Activated T-helper 1 cell treated with anti-CD3 and anti-CD28 coated beads, Interleukin-12 subunit alpha, Interleukin-12 subunit beta, Interleukin-2, Interleukin-4 antibody, amounts not matched to agents 30 ng/mL and 10 ng/mL and 1 ng/mL, durations not matched to agents 14 hours and 24 hours and 36 hours (primary cell): ENCODE data around the gene FCGR1A. TPM values are rescaled to one million over a fixed set of nuclear protein-coding genes. Genes with fewer than 3 reads are reported as not detected.
A peak's percentile ranks its signal among the peaks of the same experiment; 100 is the strongest.
"Not testable (repeated sequence)": the region's sequence is repeated elsewhere in the genome, so short reads cannot be mapped to it uniquely, and the experiment has no call there.

Experiments used
- DNase-seq: peaks from one replicate; pipeline ENCODE4 v3.0.0; 2021; ENCODE audit warnings: low spot score
- H3K27ac Mint-ChIP-seq: one replicate; pipeline ENCODE4 v1.8.0; 2021; ENCODE audit warnings: mild to moderate bottlenecking, mixed read lengths
- H3K27me3 Mint-ChIP-seq: one replicate; pipeline ENCODE4 v1.8.0; 2022; ENCODE audit warnings: mild to moderate bottlenecking, moderate library complexity, mixed read lengths; ENCODE audit not compliant: insufficient read depth
- H3K36me3 Mint-ChIP-seq: one replicate; pipeline ENCODE4 v1.8.0; 2021; ENCODE audit warnings: low read depth, mixed read lengths
- H3K4me1 Mint-ChIP-seq: one replicate; pipeline ENCODE4 v1.8.0; 2021; ENCODE audit warnings: low read depth, mixed read lengths
- H3K4me3 Mint-ChIP-seq: one replicate; pipeline ENCODE4 v1.8.0; 2021; ENCODE audit warnings: mild to moderate bottlenecking, moderate library complexity, mixed read lengths
- H3K9me3 Mint-ChIP-seq: one replicate; pipeline ENCODE4 v1.8.0; 2021; ENCODE audit warnings: mixed read lengths
- intact Hi-C: fragments of 100-400 bp; cut with micrococcal nuclease; formaldehyde crosslinking; loops from one replicate; pipeline ENCODE4 v1.15.1; 2024
- total RNA-seq: library from RNA; stranded (reverse); gene quantifications from 2 replicates; pipeline ENCODE4 v1.2.3, GENCODE V29; 2022

The FCGR1A gene
- total RNA-seq, 1 donor from 2014 or later, result not detected

- H3K4me1 Mint-ChIP-seq, DNase-seq, H3K4me3 Mint-ChIP-seq, H3K27ac Mint-ChIP-seq, H3K27me3 Mint-ChIP-seq, H3K9me3 Mint-ChIP-seq, H3K36me3 Mint-ChIP-seq, intact Hi-C loops: not testable (repeated sequence)
Observed at GRCh38 chr1:149762294-149762693, 20.2 kb upstream of the FCGR1A start.

- H3K9me3 Mint-ChIP-seq, DNase-seq, intact Hi-C loops, H3K4me3 Mint-ChIP-seq, H3K27ac Mint-ChIP-seq, H3K36me3 Mint-ChIP-seq, H3K27me3 Mint-ChIP-seq, H3K4me1 Mint-ChIP-seq: not testable (repeated sequence)
Observed at GRCh38 chr1:149764087-149764800, 18.2 kb upstream of the FCGR1A start.

GRCh38 chr1:149766241-149766640 is 16.3 kb upstream of the FCGR1A start:
- H3K4me3 Mint-ChIP-seq, H3K27me3 Mint-ChIP-seq, intact Hi-C loops, H3K4me1 Mint-ChIP-seq, H3K27ac Mint-ChIP-seq, H3K9me3 Mint-ChIP-seq, H3K36me3 Mint-ChIP-seq, DNase-seq: not testable (repeated sequence)

- H3K27me3 Mint-ChIP-seq, intact Hi-C loops, DNase-seq, H3K27ac Mint-ChIP-seq, H3K4me3 Mint-ChIP-seq, H3K36me3 Mint-ChIP-seq, H3K9me3 Mint-ChIP-seq, H3K4me1 Mint-ChIP-seq: not testable (repeated sequence)
Observed at GRCh38 chr1:149769216-149769615, 13.3 kb upstream of the FCGR1A start.

- intact Hi-C loops, H3K27me3 Mint-ChIP-seq, H3K4me3 Mint-ChIP-seq, DNase-seq, H3K4me1 Mint-ChIP-seq, H3K27ac Mint-ChIP-seq, H3K9me3 Mint-ChIP-seq, H3K36me3 Mint-ChIP-seq: not testable (repeated sequence)
Observed at GRCh38 chr1:149770661-149771060, 11.8 kb upstream of the FCGR1A start.

- H3K4me1 Mint-ChIP-seq, DNase-seq, H3K4me3 Mint-ChIP-seq, H3K27ac Mint-ChIP-seq, intact Hi-C loops, H3K27me3 Mint-ChIP-seq, H3K36me3 Mint-ChIP-seq, H3K9me3 Mint-ChIP-seq: not testable (repeated sequence)
Observed at GRCh38 chr1:149771653-149772425, 10.7 kb upstream of the FCGR1A start.

- H3K9me3 Mint-ChIP-seq, DNase-seq, intact Hi-C loops, H3K27me3 Mint-ChIP-seq, H3K4me3 Mint-ChIP-seq, H3K4me1 Mint-ChIP-seq, H3K36me3 Mint-ChIP-seq, H3K27ac Mint-ChIP-seq: not testable (repeated sequence)
Observed at GRCh38 chr1:149775510-149776147, 6.9 kb upstream of the FCGR1A start.

- DNase-seq, H3K27me3 Mint-ChIP-seq, H3K27ac Mint-ChIP-seq, H3K9me3 Mint-ChIP-seq, H3K36me3 Mint-ChIP-seq, intact Hi-C loops, H3K4me1 Mint-ChIP-seq, H3K4me3 Mint-ChIP-seq: not testable (repeated sequence)
Observed at GRCh38 chr1:149777084-149777483, 5.4 kb upstream of the FCGR1A start.

GRCh38 chr1:149778313-149778712 is 4.2 kb upstream of the FCGR1A start:
- H3K27ac Mint-ChIP-seq, intact Hi-C loops, DNase-seq, H3K36me3 Mint-ChIP-seq, H3K4me1 Mint-ChIP-seq, H3K27me3 Mint-ChIP-seq, H3K9me3 Mint-ChIP-seq, H3K4me3 Mint-ChIP-seq: not testable (repeated sequence)

- H3K9me3 Mint-ChIP-seq, H3K27me3 Mint-ChIP-seq, H3K4me1 Mint-ChIP-seq, DNase-seq, H3K4me3 Mint-ChIP-seq, intact Hi-C loops, H3K36me3 Mint-ChIP-seq: not testable (repeated sequence)
- peak overlapping the region; percentile 23 for H3K27ac Mint-ChIP-seq
Observed at GRCh38 chr1:149781413-149781984, 995 bp upstream of the FCGR1A start.

- DNase-seq, H3K4me3 Mint-ChIP-seq, H3K27ac Mint-ChIP-seq, H3K27me3 Mint-ChIP-seq, H3K9me3 Mint-ChIP-seq, H3K4me1 Mint-ChIP-seq, intact Hi-C loops, H3K36me3 Mint-ChIP-seq: not testable (repeated sequence)
Observed at GRCh38 chr1:149783289-149783688, 795 bp downstream of the FCGR1A start.

- intact Hi-C loops, H3K4me3 Mint-ChIP-seq, H3K4me1 Mint-ChIP-seq, DNase-seq, H3K27ac Mint-ChIP-seq, H3K9me3 Mint-ChIP-seq, H3K27me3 Mint-ChIP-seq, H3K36me3 Mint-ChIP-seq: not testable (repeated sequence)
Observed at GRCh38 chr1:149783868-149784267, 1.4 kb downstream of the FCGR1A start.
